ENCODE results near the gene SYP.
A peak's percentile ranks its signal among the peaks of the same experiment; 100 is the strongest.

- TF ChIP-seq CTCF (IDR thresholded peaks at IDR 0.05 in 8 of 11, conservative IDR thresholded peaks at IDR 0.05 in 3 of 11) (peak; percentile 70 to 93 (median 85)), POLR2A (IDR thresholded peaks at IDR 0.05) (peak in 1 of 3 donors; percentile 12)
Measured at GRCh38 chrX:49155900-49156837, 43.8 kb downstream of the SYP start.

Data from spleen (tissue), 7 donors.